Liver (tissue), 3 donors: Measurements from ENCODE around the gene SKAP1.

ENCODE experiments used
- JUND ChIP-seq, 2 donors: IDR thresholded peaks; 2 replicates each; pipeline ENCODE4 v1.6.1; 2016; ENCODE audit warnings: antibody characterized with exemption in 2 of 2
- RAD21 ChIP-seq, 2 donors: IDR thresholded peaks; 2 replicates each; pipeline ENCODE4 v1.6.1; 2016; ENCODE audit warnings: antibody characterized with exemption in 2 of 2, mild to moderate bottlenecking in 2 of 2
- YY1 ChIP-seq: IDR thresholded peaks from 2 replicates; pipeline ENCODE4 v1.6.1; 2016; ENCODE audit warnings: antibody characterized with exemption, mild to moderate bottlenecking
- TF ChIP-seq, protein P1 (sequence below): fragments of 150-350 bp; IDR thresholded peaks from 2 replicates; pipeline ENCODE4 v1.5.1; 2017; ENCODE audit warnings: improper control_type of control experiment, low read depth, low read length; ENCODE audit not compliant: missing input control
- TF ChIP-seq, protein P2 (sequence below): IDR thresholded peaks from 2 replicates; pipeline ENCODE4 v1.6.1; 2016; ENCODE audit warnings: antibody characterized with exemption
- TF ChIP-seq, protein P3 (sequence below): IDR thresholded peaks from 2 replicates; pipeline ENCODE4 v1.6.1; 2016; ENCODE audit warnings: antibody characterized with exemption
- donor health status: healthy.
- donor health status: healthy.

DNA sequence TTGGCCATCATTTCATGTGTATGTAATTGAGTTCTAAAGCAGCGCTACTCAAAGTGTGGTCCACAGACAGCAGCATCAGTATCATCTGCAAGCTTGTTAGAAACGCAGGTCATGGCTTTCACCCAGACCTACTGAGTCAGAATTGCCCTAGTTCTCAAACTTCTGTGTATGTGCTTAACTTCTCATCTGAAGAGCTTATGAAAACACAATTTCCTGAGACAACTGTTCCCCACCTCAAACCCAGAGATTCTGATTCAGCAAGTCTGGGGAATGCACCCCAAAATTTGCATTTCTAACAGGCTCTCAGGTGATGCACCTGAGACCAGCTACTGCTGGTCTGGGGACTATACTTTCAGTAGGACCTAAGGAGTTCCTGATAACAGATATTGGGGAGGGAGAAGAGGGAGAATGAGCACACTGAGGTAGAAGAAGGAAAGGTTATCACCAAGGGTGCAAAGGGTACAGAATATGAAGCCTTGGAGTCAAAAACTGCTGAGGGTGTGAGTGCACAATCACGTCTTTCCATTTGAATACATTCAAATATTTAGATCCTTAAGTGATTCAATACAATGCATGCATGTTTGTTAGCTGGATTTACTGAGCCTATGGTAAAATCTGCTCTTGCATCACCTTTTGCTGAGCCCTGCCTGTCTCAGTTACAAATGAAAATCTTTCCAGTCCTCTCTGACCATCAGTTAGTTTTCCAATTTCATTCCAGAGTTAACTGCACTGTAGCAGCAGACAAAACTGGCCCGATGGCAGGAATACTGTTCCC is 29.2 kb upstream of the SKAP1 start:
- TF ChIP-seq JUND (IDR thresholded peaks at IDR 0.05) (no peak), YY1 (no peak), RAD21 (IDR thresholded peaks at IDR 0.05) (no peak)
- TF ChIP-seq, protein P1, sequence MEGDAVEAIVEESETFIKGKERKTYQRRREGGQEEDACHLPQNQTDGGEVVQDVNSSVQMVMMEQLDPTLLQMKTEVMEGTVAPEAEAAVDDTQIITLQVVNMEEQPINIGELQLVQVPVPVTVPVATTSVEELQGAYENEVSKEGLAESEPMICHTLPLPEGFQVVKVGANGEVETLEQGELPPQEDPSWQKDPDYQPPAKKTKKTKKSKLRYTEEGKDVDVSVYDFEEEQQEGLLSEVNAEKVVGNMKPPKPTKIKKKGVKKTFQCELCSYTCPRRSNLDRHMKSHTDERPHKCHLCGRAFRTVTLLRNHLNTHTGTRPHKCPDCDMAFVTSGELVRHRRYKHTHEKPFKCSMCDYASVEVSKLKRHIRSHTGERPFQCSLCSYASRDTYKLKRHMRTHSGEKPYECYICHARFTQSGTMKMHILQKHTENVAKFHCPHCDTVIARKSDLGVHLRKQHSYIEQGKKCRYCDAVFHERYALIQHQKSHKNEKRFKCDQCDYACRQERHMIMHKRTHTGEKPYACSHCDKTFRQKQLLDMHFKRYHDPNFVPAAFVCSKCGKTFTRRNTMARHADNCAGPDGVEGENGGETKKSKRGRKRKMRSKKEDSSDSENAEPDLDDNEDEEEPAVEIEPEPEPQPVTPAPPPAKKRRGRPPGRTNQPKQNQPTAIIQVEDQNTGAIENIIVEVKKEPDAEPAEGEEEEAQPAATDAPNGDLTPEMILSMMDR: no peak
- TF ChIP-seq, protein P2, sequence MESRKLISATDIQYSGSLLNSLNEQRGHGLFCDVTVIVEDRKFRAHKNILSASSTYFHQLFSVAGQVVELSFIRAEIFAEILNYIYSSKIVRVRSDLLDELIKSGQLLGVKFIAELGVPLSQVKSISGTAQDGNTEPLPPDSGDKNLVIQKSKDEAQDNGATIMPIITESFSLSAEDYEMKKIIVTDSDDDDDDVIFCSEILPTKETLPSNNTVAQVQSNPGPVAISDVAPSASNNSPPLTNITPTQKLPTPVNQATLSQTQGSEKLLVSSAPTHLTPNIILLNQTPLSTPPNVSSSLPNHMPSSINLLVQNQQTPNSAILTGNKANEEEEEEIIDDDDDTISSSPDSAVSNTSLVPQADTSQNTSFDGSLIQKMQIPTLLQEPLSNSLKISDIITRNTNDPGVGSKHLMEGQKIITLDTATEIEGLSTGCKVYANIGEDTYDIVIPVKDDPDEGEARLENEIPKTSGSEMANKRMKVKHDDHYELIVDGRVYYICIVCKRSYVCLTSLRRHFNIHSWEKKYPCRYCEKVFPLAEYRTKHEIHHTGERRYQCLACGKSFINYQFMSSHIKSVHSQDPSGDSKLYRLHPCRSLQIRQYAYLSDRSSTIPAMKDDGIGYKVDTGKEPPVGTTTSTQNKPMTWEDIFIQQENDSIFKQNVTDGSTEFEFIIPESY: no peak
- TF ChIP-seq, protein P3, sequence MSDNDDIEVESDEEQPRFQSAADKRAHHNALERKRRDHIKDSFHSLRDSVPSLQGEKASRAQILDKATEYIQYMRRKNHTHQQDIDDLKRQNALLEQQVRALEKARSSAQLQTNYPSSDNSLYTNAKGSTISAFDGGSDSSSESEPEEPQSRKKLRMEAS: no peak
